HEK293 (cell line): ENCODE results near the gene ADAMTSL2.

Experiments
- CTCF ChIA-PET: fragments of 350-600 bp; formaldehyde crosslinking; extraction: SDS; loops from one replicate; lab custom pipeline; 2021; ENCODE audit warnings: antibody characterized with exemption; lab: Yijun Ruan, JAX
- POLR2A ChIA-PET: fragments of 300-600 bp; formaldehyde crosslinking; extraction: SDS; loops from one replicate; lab custom pipeline; 2020; ENCODE audit warnings: antibody characterized with exemption, inconsistent platforms; lab: Yijun Ruan, JAX
- H3K27ac ChIP-seq: fragments of 200-500 bp; sonication (Bioruptor generic); 2 replicates; pipeline ENCODE4 v1.5.1; 2014; ENCODE audit warnings: low read depth, low read length, control low read depth, inconsistent platforms; ENCODE audit errors: extremely low read depth
- H3K36me3 ChIP-seq, 2 experiments: fragments of 200-500 bp in 1 of 2; sonication (Bioruptor generic) in 1 of 2; 1 replicate in 1 of 2; 2 replicates in 1 of 2; pipeline ENCODE4 v1.5.1; 2014 to 2017; ENCODE audit warnings: inconsistent platforms in 2 of 2, low read length in 2 of 2; ENCODE audit not compliant: control insufficient read depth in 2 of 2, insufficient read depth in 1 of 2
- H3K4me1 ChIP-seq: fragments of 200-500 bp; sonication (Bioruptor generic); 2 replicates; pipeline ENCODE4 v1.5.1; 2014; ENCODE audit warnings: mild to moderate bottlenecking, low read length, inconsistent platforms; ENCODE audit not compliant: control insufficient read depth, insufficient read depth
- H3K4me3 ChIP-seq: 2 replicates; pipeline ENCODE4 v1.5.1; 2011; ENCODE audit warnings: low read depth, mild to moderate bottlenecking, control low read depth, low read length, moderate library complexity
- H3K9me3 ChIP-seq: fragments of 200-500 bp; sonication (Bioruptor generic); 2 replicates; pipeline ENCODE4 v1.5.1; 2014; ENCODE audit warnings: low read depth, low read length, inconsistent platforms; ENCODE audit not compliant: control insufficient read depth, insufficient read depth
- BCL11A ChIP-seq: fragments of 450-650 bp; formaldehyde crosslinking; IDR thresholded peaks from 2 replicates; pipeline ENCODE4 v1.5.1; 2016; ENCODE audit warnings: low read depth, missing biosample characterization, missing genetic modification characterization
- KLF1 ChIP-seq: fragments of 450-650 bp; formaldehyde crosslinking; IDR thresholded peaks from 2 replicates; pipeline ENCODE4 v1.5.1; 2016; ENCODE audit warnings: missing biosample characterization, missing genetic modification characterization
- KLF8 ChIP-seq: fragments of 450-650 bp; formaldehyde crosslinking; IDR thresholded peaks from 2 replicates; pipeline ENCODE4 v1.5.1; 2016; ENCODE audit warnings: missing biosample characterization, missing genetic modification characterization
- YY2 ChIP-seq: fragments of 450-650 bp; formaldehyde crosslinking; IDR thresholded peaks from 2 replicates; pipeline ENCODE4 v1.5.1; 2016; ENCODE audit warnings: missing biosample characterization, missing genetic modification characterization
- ZBTB1 ChIP-seq: fragments of 450-650 bp; formaldehyde crosslinking; IDR thresholded peaks from 2 replicates; pipeline ENCODE4 v1.5.1; 2016; ENCODE audit warnings: missing biosample characterization, missing genetic modification characterization
- ZBTB20 ChIP-seq: fragments of 450-650 bp; formaldehyde crosslinking; IDR thresholded peaks from 2 replicates; pipeline ENCODE4 v1.5.1; 2016; ENCODE audit warnings: missing biosample characterization, missing genetic modification characterization
- ZFP41 ChIP-seq: fragments of 450-650 bp; formaldehyde crosslinking; IDR thresholded peaks from 2 replicates; pipeline ENCODE4 v1.5.1; 2016; ENCODE audit warnings: missing biosample characterization, missing genetic modification characterization, borderline replicate concordance
- ZIC2 ChIP-seq: fragments of 450-650 bp; formaldehyde crosslinking; IDR thresholded peaks from 2 replicates; pipeline ENCODE4 v1.5.1; 2016; ENCODE audit warnings: missing biosample characterization, missing genetic modification characterization
- ZNF549 ChIP-seq: fragments of 450-650 bp; IDR thresholded peaks from 2 replicates; pipeline ENCODE4 v1.5.1; 2018; ENCODE audit warnings: missing biosample characterization, missing genetic modification characterization, mild to moderate bottlenecking, inconsistent platforms, moderate library complexity
- TF ChIP-seq, protein P1 (sequence below): fragments of 450-650 bp; formaldehyde crosslinking; IDR thresholded peaks from 2 replicates; pipeline ENCODE4 v1.5.1; 2016; ENCODE audit warnings: missing biosample characterization, missing genetic modification characterization
- TF ChIP-seq, protein P2 (sequence below): fragments of 450-650 bp; formaldehyde crosslinking; IDR thresholded peaks from 2 replicates; pipeline ENCODE4 v1.5.1; 2016; ENCODE audit warnings: missing biosample characterization, missing genetic modification characterization
- TF ChIP-seq, protein P3 (sequence below): fragments of 450-650 bp; formaldehyde crosslinking; IDR thresholded peaks from 2 replicates; pipeline ENCODE4 v1.5.1; 2016; ENCODE audit warnings: missing biosample characterization, missing genetic modification characterization

Gene ADAMTSL2

GRCh38 chr9:133547116-133547515 is 12.6 kb downstream of the ADAMTSL2 start (continued):
- TF ChIP-seq, protein P1, sequence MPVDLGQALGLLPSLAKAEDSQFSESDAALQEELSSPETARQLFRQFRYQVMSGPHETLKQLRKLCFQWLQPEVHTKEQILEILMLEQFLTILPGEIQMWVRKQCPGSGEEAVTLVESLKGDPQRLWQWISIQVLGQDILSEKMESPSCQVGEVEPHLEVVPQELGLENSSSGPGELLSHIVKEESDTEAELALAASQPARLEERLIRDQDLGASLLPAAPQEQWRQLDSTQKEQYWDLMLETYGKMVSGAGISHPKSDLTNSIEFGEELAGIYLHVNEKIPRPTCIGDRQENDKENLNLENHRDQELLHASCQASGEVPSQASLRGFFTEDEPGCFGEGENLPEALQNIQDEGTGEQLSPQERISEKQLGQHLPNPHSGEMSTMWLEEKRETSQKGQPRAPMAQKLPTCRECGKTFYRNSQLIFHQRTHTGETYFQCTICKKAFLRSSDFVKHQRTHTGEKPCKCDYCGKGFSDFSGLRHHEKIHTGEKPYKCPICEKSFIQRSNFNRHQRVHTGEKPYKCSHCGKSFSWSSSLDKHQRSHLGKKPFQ: no peak
- TF ChIP-seq, all 188 proteins: peak for 0

DNA sequence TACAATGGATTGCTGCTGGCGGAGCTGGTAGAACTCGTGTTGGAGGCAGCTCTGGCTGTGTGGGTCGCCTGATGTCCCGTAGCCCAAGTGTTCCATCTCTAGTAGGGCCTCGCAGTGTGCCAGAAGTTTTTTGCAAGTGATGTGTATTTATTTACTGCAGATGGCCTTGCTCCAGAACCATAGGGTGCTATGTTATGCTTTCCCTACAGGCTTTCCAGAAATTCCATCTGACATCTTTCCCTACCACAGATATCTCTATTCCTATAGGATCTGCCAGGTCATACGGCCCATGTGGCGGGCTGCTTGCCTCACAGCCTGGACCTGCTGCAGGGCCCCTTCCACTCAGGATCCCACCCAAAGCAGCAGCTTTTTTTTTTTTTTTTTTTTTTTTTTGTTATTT is 16.9 kb downstream of the ADAMTSL2 start:
- ChIA-PET POLR2A (no interaction called here), CTCF (interaction anchor here (0.6 kb wide), 1 partner anchor 287 kb away, joined by 3 read pairs; no protein-coding TSS in a partner anchor)
- TF ChIP-seq BCL11A (tag by site-specific recombination) (no peak), ZIC2 (tag by site-specific recombination) (no peak), ZBTB1 (tag by site-specific recombination) (no peak), KLF8 (tag by site-specific recombination) (no peak)
- no peak overlapping the region for H3K4me3 ChIP-seq
- no peaks in the 10 kb centered on the region for H3K4me1 ChIP-seq
- H3K36me3 ChIP-seq: no peaks in the 10 kb centered on the region
- no peaks in the 10 kb centered on the region for H3K9me3 ChIP-seq
- no peak overlapping the region for H3K27ac ChIP-seq

GRCh38 chr9:133552236-133552635 is 17.7 kb downstream of the ADAMTSL2 start:
- Histone ChIP-seq H3K36me3 (no peaks in the 10 kb centered on the region), H3K4me3 (no peak overlapping the region), H3K9me3 (no peaks in the 10 kb centered on the region), H3K27ac (no peak overlapping the region), H3K4me1 (no peaks in the 10 kb centered on the region)
- no peak for TF ChIP-seq YY2 (tag by site-specific recombination)
- POLR2A ChIA-PET: no interaction called here
- CTCF ChIA-PET: no interaction called here

GRCh38 chr9:133553123-133553522 is 18.6 kb downstream of the ADAMTSL2 start:
- ChIA-PET CTCF (no interaction called here), POLR2A (no interaction called here)
- Histone ChIP-seq H3K4me3 (no peak overlapping the region), H3K36me3 (no peaks in the 10 kb centered on the region), H3K4me1 (no peaks in the 10 kb centered on the region), H3K9me3 (no peaks in the 10 kb centered on the region), H3K27ac (no peak overlapping the region)
- TF ChIP-seq, protein P2, sequence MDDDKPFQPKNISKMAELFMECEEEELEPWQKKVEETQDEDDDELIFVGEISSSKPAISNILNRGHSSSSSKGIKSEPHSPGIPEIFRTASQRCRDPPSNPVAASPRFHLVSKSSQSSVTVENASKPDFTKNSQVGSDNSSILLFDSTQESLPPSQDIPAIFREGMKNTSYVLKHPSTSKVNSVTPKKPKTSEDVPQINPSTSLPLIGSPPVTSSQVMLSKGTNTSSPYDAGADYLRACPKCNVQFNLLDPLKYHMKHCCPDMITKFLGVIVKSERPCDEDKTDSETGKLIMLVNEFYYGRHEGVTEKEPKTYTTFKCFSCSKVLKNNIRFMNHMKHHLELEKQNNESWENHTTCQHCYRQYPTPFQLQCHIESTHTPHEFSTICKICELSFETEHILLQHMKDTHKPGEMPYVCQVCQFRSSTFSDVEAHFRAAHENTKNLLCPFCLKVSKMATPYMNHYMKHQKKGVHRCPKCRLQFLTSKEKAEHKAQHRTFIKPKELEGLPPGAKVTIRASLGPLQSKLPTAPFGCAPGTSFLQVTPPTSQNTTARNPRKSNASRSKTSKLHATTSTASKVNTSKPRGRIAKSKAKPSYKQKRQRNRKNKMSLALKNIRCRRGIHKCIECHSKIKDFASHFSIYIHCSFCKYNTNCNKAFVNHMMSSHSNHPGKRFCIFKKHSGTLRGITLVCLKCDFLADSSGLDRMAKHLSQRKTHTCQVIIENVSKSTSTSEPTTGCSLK (tag by site-specific recombination): no peak
- TF ChIP-seq KLF1 (tag by site-specific recombination) (no peak), ZBTB20 (tag by site-specific recombination) (no peak), ZFP41 (tag by site-specific recombination) (no peak), ZNF549 (tag by site-specific recombination) (no peak)
- TF ChIP-seq, protein P3, sequence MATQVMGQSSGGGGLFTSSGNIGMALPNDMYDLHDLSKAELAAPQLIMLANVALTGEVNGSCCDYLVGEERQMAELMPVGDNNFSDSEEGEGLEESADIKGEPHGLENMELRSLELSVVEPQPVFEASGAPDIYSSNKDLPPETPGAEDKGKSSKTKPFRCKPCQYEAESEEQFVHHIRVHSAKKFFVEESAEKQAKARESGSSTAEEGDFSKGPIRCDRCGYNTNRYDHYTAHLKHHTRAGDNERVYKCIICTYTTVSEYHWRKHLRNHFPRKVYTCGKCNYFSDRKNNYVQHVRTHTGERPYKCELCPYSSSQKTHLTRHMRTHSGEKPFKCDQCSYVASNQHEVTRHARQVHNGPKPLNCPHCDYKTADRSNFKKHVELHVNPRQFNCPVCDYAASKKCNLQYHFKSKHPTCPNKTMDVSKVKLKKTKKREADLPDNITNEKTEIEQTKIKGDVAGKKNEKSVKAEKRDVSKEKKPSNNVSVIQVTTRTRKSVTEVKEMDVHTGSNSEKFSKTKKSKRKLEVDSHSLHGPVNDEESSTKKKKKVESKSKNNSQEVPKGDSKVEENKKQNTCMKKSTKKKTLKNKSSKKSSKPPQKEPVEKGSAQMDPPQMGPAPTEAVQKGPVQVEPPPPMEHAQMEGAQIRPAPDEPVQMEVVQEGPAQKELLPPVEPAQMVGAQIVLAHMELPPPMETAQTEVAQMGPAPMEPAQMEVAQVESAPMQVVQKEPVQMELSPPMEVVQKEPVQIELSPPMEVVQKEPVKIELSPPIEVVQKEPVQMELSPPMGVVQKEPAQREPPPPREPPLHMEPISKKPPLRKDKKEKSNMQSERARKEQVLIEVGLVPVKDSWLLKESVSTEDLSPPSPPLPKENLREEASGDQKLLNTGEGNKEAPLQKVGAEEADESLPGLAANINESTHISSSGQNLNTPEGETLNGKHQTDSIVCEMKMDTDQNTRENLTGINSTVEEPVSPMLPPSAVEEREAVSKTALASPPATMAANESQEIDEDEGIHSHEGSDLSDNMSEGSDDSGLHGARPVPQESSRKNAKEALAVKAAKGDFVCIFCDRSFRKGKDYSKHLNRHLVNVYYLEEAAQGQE: no peak
- TF ChIP-seq, protein P1: no peak
